Heart left ventricle (tissue), 13 donors: ENCODE data around the gene CFAP251.

ENCODE experiments used
- POLR2A ChIP-seq, 2 donors: fragments of 450-650 bp; IDR thresholded peaks; one replicate each; pipeline ENCODE4 v1.6.1; 2017; ENCODE audit warnings: antibody characterized with exemption in 2 of 2, mild to moderate bottlenecking in 2 of 2, moderate library complexity in 2 of 2
- TF ChIP-seq, protein P1 (sequence below), 12 donors: fragments of 200-600 bp; sonication (generic) in 4 of 12; IDR thresholded peaks; one replicate each; pipeline versions ENCODE4 v1.5.0 to v1.8.0; 2018 to 2022; ENCODE audit warnings: antibody characterized with exemption in 12 of 12, mild to moderate bottlenecking in 5 of 12
- donor health status: ischemic (EF 13 %, LVEDD 7.1; RV severe dilation, severe dysfunction).
- donor health status: DM: no; HTN: yes; CAD: no.
- donor health status: DM: no; HTN: no; CAD: no.
- donor health status: ischemic (EF 25% LVEDD 6.9; RV normal size, moderate dysfunction).
- donor health status: ischemic (EF 25% LVEDD 5.7; RV mildly dilated, moderate dysfunction).
- donor health status: ischemic (EF 35%, LVEDD 5.7; RV mildly dilated, moderate dysfunction).
- donor health status: nonischemic (EF 11% LVEDD 7.7; RV severe dilation, severe dysfunction).
- donor health status: DM: yes; HTN: yes; CAD: no.
- donor health status: PGD.
- donor health status: ischemic (EF 29% LVEDD 5.4; RV normal size, mild dysfunction).
- donor health status: nonischemic (EF 23%, LVEDD 6.1; RV moderate dilation, normal function).

DNA sequence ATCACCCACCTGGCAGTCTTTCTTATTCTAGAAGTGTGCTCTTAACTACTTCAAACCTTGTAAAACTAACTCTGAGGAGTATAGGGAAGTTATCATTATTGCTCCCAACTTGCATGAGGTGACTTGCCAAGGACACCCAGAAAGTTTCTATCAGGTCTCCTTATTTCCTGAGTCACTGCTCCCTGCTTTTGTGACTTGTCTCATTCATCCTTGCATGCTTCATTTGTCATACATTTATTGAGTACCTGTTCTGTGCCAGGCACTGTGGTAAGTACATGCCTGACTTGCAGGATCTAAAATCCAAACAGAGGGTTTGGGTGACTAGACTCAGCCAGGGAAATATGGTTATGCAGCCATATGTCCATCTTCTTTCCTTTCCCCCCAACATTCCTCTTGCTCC, 25.5 kb downstream of the CFAP251 start:
- TF ChIP-seq, protein P1, sequence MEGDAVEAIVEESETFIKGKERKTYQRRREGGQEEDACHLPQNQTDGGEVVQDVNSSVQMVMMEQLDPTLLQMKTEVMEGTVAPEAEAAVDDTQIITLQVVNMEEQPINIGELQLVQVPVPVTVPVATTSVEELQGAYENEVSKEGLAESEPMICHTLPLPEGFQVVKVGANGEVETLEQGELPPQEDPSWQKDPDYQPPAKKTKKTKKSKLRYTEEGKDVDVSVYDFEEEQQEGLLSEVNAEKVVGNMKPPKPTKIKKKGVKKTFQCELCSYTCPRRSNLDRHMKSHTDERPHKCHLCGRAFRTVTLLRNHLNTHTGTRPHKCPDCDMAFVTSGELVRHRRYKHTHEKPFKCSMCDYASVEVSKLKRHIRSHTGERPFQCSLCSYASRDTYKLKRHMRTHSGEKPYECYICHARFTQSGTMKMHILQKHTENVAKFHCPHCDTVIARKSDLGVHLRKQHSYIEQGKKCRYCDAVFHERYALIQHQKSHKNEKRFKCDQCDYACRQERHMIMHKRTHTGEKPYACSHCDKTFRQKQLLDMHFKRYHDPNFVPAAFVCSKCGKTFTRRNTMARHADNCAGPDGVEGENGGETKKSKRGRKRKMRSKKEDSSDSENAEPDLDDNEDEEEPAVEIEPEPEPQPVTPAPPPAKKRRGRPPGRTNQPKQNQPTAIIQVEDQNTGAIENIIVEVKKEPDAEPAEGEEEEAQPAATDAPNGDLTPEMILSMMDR (IDR thresholded peaks at IDR 0.05) = no peak
- TF ChIP-seq POLR2A (IDR thresholded peaks at IDR 0.05) = no peak
